Erythroblast (primary cell): Measurements from ENCODE around the gene STAT5A.

ENCODE experiments used
- GATA1 ChIP-seq: IDR thresholded peaks from 2 replicates; pipeline ENCODE4 v1.6.1; 2011; ENCODE audit warnings: low read depth, mild to moderate bottlenecking, control low read depth, low read length, moderate library complexity
- POLR2A ChIP-seq: IDR thresholded peaks from 2 replicates; pipeline ENCODE4 v1.6.1; 2011; ENCODE audit warnings: mild to moderate bottlenecking, low read length

- TF ChIP-seq POLR2A (no peak), GATA1 (no peak)
Measured at GRCh38 chr17:42338427-42338985, 50.2 kb downstream of the STAT5A start.
